Measurements from ENCODE around the gene DYSF.

Gene DYSF

DNA sequence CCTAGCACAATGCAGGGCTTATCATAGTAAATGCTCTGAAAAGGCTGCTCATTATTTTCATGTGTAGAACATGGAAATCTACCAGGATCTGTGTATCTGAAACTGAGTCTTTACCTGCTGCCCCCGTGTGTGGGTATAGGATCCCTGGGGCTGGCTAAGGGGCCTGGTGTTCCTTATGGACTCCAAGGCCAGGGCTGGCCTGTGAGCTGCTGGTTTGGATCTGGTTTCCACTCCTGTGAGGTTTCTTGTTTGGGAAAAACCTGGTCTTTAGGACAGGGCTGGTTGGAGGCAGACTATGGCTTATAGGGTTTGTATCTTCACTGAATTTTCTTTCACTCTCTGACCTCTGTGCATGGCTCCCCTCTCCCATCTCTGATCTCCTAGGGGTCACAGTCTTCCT, 80.8 kb downstream of the DYSF start:
- TF ChIP-seq TCF12 (IDR thresholded peaks at IDR 0.05; ENCODE audit: low read depth) (no peak), TEAD4 (IDR thresholded peaks at IDR 0.05) (no peak), CEBPB (IDR thresholded peaks at IDR 0.05) (no peak)

DNA sequence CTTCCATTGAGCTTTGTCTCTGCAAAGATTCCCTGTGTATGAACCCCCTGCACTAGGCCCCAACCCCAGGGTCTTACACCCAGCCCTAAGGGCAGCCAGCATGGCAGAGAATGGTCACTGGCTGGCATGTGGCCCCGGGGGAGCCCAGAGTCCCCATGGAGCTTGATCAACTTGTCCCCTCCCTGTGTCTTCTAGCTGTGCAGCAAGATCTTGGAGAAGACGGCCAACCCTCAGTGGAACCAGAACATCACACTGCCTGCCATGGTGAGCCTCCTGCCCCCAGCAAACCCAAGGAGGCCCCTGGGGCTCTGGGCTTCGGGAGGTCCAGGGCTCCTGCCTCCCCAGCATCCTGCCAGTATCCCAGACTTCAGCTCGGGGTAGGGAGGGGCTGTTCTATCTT, 81.5 kb downstream of the DYSF start:
- TF ChIP-seq RAD21 (IDR thresholded peaks at IDR 0.05; ENCODE audit: low read depth) (no peak), EGR1 (IDR thresholded peaks at IDR 0.05) (no peak), ZBTB7A (IDR thresholded peaks at IDR 0.05; ENCODE audit: low read depth) (no peak), CREB1 (IDR thresholded peaks at IDR 0.05; ENCODE audit: low read depth) (no peak), FOXM1 (IDR thresholded peaks at IDR 0.05; ENCODE audit: borderline replicate concordance, low read depth) (no peak), TCF12 (IDR thresholded peaks at IDR 0.05; ENCODE audit: low read depth) (no peak), YY1 (IDR thresholded peaks at IDR 0.05; ENCODE audit: low read depth) (no peak), TAF1 (IDR thresholded peaks at IDR 0.05; ENCODE audit: low read depth) (no peak), TEAD4 (IDR thresholded peaks at IDR 0.05) (no peak), NFIC (IDR thresholded peaks at IDR 0.05) (no peak), CEBPB (IDR thresholded peaks at IDR 0.05) (no peak), EP300 (IDR thresholded peaks at IDR 0.05; ENCODE audit: borderline replicate concordance) (no peak)
- TF ChIP-seq, protein P1, sequence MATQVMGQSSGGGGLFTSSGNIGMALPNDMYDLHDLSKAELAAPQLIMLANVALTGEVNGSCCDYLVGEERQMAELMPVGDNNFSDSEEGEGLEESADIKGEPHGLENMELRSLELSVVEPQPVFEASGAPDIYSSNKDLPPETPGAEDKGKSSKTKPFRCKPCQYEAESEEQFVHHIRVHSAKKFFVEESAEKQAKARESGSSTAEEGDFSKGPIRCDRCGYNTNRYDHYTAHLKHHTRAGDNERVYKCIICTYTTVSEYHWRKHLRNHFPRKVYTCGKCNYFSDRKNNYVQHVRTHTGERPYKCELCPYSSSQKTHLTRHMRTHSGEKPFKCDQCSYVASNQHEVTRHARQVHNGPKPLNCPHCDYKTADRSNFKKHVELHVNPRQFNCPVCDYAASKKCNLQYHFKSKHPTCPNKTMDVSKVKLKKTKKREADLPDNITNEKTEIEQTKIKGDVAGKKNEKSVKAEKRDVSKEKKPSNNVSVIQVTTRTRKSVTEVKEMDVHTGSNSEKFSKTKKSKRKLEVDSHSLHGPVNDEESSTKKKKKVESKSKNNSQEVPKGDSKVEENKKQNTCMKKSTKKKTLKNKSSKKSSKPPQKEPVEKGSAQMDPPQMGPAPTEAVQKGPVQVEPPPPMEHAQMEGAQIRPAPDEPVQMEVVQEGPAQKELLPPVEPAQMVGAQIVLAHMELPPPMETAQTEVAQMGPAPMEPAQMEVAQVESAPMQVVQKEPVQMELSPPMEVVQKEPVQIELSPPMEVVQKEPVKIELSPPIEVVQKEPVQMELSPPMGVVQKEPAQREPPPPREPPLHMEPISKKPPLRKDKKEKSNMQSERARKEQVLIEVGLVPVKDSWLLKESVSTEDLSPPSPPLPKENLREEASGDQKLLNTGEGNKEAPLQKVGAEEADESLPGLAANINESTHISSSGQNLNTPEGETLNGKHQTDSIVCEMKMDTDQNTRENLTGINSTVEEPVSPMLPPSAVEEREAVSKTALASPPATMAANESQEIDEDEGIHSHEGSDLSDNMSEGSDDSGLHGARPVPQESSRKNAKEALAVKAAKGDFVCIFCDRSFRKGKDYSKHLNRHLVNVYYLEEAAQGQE (IDR thresholded peaks at IDR 0.05; ENCODE audit: low read depth) = no peak
- TF ChIP-seq, protein P2, sequence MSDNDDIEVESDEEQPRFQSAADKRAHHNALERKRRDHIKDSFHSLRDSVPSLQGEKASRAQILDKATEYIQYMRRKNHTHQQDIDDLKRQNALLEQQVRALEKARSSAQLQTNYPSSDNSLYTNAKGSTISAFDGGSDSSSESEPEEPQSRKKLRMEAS (IDR thresholded peaks at IDR 0.05) = no peak
- TF ChIP-seq, protein P3, sequence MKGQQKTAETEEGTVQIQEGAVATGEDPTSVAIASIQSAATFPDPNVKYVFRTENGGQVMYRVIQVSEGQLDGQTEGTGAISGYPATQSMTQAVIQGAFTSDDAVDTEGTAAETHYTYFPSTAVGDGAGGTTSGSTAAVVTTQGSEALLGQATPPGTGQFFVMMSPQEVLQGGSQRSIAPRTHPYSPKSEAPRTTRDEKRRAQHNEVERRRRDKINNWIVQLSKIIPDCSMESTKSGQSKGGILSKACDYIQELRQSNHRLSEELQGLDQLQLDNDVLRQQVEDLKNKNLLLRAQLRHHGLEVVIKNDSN (IDR thresholded peaks at IDR 0.05) = no peak

DNA sequence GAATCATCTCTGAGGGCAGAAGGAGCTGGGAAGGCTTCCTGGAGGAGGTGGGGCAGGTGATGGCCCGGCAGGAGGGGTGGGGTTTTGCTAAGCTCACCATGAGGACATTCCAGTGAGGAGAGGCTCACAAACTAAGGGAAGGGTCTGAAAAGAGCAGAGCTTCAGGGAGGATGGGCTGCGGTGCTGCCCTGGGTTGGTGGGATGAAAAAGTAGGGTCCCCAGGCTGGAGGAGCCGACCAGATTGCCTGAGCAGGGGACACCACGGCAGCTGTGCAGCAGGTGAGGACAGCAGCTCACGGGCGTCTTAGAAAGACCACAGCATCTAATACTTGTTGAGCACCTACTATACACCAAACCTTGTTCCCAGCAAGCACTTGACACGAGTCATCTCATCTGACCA, 82.2 kb downstream of the DYSF start:
- TF ChIP-seq RAD21 (IDR thresholded peaks at IDR 0.05; ENCODE audit: low read depth) (no peak), FOXM1 (IDR thresholded peaks at IDR 0.05; ENCODE audit: borderline replicate concordance, low read depth) (no peak), CEBPB (IDR thresholded peaks at IDR 0.05) (no peak), CREB1 (IDR thresholded peaks at IDR 0.05; ENCODE audit: low read depth) (no peak), TAF1 (IDR thresholded peaks at IDR 0.05; ENCODE audit: low read depth) (no peak), TEAD4 (IDR thresholded peaks at IDR 0.05) (no peak), EP300 (IDR thresholded peaks at IDR 0.05; ENCODE audit: borderline replicate concordance) (no peak), YY1 (IDR thresholded peaks at IDR 0.05; ENCODE audit: low read depth) (no peak), NFIC (IDR thresholded peaks at IDR 0.05) (no peak), ZBTB7A (IDR thresholded peaks at IDR 0.05; ENCODE audit: low read depth) (no peak)
- TF ChIP-seq, protein P3 (IDR thresholded peaks at IDR 0.05) = no peak
- TF ChIP-seq, protein P2 (IDR thresholded peaks at IDR 0.05) = no peak
- TF ChIP-seq, protein P1 (IDR thresholded peaks at IDR 0.05; ENCODE audit: low read depth) = no peak

DNA sequence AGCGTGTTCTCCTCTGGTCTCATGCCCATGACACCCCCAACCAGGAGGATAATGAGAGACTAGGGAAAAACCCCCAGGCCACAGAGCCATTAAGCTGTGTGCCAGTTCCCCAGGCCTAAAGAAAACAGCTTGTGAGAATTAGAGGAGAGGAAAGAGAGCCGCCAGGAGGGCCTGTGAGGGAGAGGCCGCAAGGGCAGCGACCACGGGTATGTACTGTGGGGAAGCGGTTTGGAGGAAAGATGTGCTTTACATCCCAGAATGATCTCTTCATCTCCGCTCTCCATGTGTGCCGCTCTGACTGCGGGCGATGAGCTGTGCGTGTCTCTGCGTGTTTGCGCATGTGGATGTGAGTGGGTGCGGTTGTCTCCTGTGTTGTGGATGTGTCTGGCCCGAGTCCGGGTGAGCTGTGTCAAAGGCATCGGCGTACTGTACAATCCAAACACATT, 82.9 kb downstream of the DYSF start:
- TF ChIP-seq, protein P1 (IDR thresholded peaks at IDR 0.05; ENCODE audit: low read depth) = no peak
- TF ChIP-seq RAD21 (IDR thresholded peaks at IDR 0.05; ENCODE audit: low read depth) = no peak
- no peak for TF ChIP-seq YY1 (IDR thresholded peaks at IDR 0.05; ENCODE audit: low read depth)
- no peak for TF ChIP-seq EP300 (IDR thresholded peaks at IDR 0.05; ENCODE audit: borderline replicate concordance)
- TF ChIP-seq, protein P3 (IDR thresholded peaks at IDR 0.05) = no peak
- TF ChIP-seq EGR1 (IDR thresholded peaks at IDR 0.05) = no peak
- no peak for TF ChIP-seq CREB1 (IDR thresholded peaks at IDR 0.05; ENCODE audit: low read depth)
- no peak for TF ChIP-seq NFIC (IDR thresholded peaks at IDR 0.05)
- TF ChIP-seq, protein P2 (IDR thresholded peaks at IDR 0.05) = no peak
